ENCODE results near the gene PTPRN2.
"Not testable (repeated sequence)": the region's sequence is repeated elsewhere in the genome, so short reads cannot be mapped to it uniquely, and the experiment has no call there.

GRCh38 chr7:158253670-158254045, 334.0 kb downstream of the PTPRN2 start:
- TF ChIP-seq POLR2A (IDR thresholded peaks at IDR 0.05; ENCODE audit: extremely low read depth, insufficient read length); MYC (IDR thresholded peaks at IDR 0.05; ENCODE audit: low read depth, low read length); MAX (IDR thresholded peaks at IDR 0.05; ENCODE audit: low read depth, low read length): not testable (repeated sequence)
- TF ChIP-seq, protein P1, sequence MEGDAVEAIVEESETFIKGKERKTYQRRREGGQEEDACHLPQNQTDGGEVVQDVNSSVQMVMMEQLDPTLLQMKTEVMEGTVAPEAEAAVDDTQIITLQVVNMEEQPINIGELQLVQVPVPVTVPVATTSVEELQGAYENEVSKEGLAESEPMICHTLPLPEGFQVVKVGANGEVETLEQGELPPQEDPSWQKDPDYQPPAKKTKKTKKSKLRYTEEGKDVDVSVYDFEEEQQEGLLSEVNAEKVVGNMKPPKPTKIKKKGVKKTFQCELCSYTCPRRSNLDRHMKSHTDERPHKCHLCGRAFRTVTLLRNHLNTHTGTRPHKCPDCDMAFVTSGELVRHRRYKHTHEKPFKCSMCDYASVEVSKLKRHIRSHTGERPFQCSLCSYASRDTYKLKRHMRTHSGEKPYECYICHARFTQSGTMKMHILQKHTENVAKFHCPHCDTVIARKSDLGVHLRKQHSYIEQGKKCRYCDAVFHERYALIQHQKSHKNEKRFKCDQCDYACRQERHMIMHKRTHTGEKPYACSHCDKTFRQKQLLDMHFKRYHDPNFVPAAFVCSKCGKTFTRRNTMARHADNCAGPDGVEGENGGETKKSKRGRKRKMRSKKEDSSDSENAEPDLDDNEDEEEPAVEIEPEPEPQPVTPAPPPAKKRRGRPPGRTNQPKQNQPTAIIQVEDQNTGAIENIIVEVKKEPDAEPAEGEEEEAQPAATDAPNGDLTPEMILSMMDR (IDR thresholded peaks at IDR 0.05; ENCODE audit: low read depth, low read length), result not testable (repeated sequence)
